Vagina (tissue), 2 donors: ENCODE measurements around the gene LCE1E. TPM values are rescaled to one million over a fixed set of nuclear protein-coding genes. Genes with fewer than 3 reads are reported as not detected.

ENCODE experiments used
- DNase-seq, 2 donors: peaks; one replicate each; pipeline ENCODE4 v3.0.0-alpha.2; 2017; ENCODE audit errors: extremely low spot score in 2 of 2
- H3K27ac ChIP-seq: fragments of 200-600 bp; sonication (generic); one replicate; pipeline ENCODE4 v1.5.1; 2019
- H3K27me3 ChIP-seq: fragments of 200-600 bp; sonication (generic); one replicate; pipeline ENCODE4 v1.5.1; 2019
- H3K36me3 ChIP-seq, 2 donors: fragments of 200-600 bp; sonication (generic); one replicate each; pipeline ENCODE4 v1.5.1; 2017 to 2019
- H3K4me1 ChIP-seq: fragments of 200-600 bp; sonication (generic); one replicate; pipeline ENCODE4 v1.5.1; 2019
- H3K4me3 ChIP-seq, 2 donors: fragments of 200-600 bp; sonication (generic); 1 replicate in 1 of 2; 2 replicates in 1 of 2; pipeline ENCODE4 v1.5.1; 2016 to 2019
- H3K9me3 ChIP-seq: fragments of 200-600 bp; sonication (generic); one replicate; pipeline ENCODE4 v1.5.1; 2019
- POLR2A ChIP-seq, 2 donors: fragments of 450-650 bp; IDR thresholded peaks; one replicate each; pipeline ENCODE4 v1.6.1; 2017; ENCODE audit warnings: antibody characterized with exemption in 2 of 2, mild to moderate bottlenecking in 2 of 2, moderate library complexity in 2 of 2
- POLR2AphosphoS5 ChIP-seq, 2 donors: sonication (generic); formaldehyde crosslinking; IDR thresholded peaks; one replicate each; pipeline ENCODE4 v1.9.0; 2017; ENCODE audit warnings: antibody characterized with exemption in 2 of 2, mild to moderate bottlenecking in 2 of 2, low read depth in 1 of 2; ENCODE audit not compliant: insufficient read depth in 1 of 2
- intact Hi-C: fragments of 100-400 bp; cut with DNase I; formaldehyde crosslinking; loops from one replicate; pipeline ENCODE4 v1.15.1; 2023
- total RNA-seq: library from RNA; depleted of rRNA; stranded (reverse); fragments of >200 nt; gene quantifications from one replicate; pipeline ENCODE4 v1.2.3, GENCODE V29; 2016
- TF ChIP-seq, protein P1 (sequence below), 3 experiments: fragments of 450-650 bp in 2 of 3; fragments of 200-600 bp in 1 of 3; sonication (generic) in 1 of 3; IDR thresholded peaks; one replicate each; pipeline ENCODE4 v1.5.1; 2017 to 2019; ENCODE audit warnings: antibody characterized with exemption in 3 of 3, mild to moderate bottlenecking in 2 of 3, moderate library complexity in 2 of 3

LCE1E gene
- total RNA-seq, 1 donor from 2014 or later, result not detected

DNA sequence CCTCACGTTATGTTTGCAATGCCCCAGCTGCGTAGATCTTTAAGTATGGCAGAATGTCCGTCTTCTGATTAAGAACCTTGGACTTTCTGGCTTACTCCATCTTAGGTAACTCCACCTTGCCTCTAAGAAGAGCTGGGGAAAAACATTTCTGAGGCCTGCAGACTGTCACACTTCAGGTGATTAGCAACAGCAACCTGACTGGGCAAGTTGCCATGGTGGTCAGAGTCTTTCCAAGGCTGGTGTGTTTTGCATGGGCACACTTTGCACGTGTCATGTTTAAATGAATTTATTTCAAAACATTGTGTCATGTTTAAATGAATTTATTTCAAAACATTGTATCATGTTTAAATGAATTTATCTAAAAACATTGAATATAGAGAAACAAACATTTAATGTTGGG lies 27.4 kb upstream of the LCE1E start:
- Histone ChIP-seq H3K27ac (no peak overlapping the region), H3K27me3 (no peaks in the 10 kb centered on the region), H3K4me1 (no peaks in the 10 kb centered on the region), H3K36me3 (no peaks in the 10 kb centered on the region), H3K9me3 (no peaks in the 10 kb centered on the region), H3K4me3 (no peak overlapping the region)
- no peak for DNase-seq
- TF ChIP-seq POLR2AphosphoS5 (IDR thresholded peaks at IDR 0.05; ENCODE audit: insufficient read depth in 1 of 2, low read depth in 1 of 2) (no peak), POLR2A (IDR thresholded peaks at IDR 0.05) (no peak)
- TF ChIP-seq, protein P1, sequence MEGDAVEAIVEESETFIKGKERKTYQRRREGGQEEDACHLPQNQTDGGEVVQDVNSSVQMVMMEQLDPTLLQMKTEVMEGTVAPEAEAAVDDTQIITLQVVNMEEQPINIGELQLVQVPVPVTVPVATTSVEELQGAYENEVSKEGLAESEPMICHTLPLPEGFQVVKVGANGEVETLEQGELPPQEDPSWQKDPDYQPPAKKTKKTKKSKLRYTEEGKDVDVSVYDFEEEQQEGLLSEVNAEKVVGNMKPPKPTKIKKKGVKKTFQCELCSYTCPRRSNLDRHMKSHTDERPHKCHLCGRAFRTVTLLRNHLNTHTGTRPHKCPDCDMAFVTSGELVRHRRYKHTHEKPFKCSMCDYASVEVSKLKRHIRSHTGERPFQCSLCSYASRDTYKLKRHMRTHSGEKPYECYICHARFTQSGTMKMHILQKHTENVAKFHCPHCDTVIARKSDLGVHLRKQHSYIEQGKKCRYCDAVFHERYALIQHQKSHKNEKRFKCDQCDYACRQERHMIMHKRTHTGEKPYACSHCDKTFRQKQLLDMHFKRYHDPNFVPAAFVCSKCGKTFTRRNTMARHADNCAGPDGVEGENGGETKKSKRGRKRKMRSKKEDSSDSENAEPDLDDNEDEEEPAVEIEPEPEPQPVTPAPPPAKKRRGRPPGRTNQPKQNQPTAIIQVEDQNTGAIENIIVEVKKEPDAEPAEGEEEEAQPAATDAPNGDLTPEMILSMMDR (IDR thresholded peaks at IDR 0.05), result no peak
- intact Hi-C loops, result no loop called here

DNA sequence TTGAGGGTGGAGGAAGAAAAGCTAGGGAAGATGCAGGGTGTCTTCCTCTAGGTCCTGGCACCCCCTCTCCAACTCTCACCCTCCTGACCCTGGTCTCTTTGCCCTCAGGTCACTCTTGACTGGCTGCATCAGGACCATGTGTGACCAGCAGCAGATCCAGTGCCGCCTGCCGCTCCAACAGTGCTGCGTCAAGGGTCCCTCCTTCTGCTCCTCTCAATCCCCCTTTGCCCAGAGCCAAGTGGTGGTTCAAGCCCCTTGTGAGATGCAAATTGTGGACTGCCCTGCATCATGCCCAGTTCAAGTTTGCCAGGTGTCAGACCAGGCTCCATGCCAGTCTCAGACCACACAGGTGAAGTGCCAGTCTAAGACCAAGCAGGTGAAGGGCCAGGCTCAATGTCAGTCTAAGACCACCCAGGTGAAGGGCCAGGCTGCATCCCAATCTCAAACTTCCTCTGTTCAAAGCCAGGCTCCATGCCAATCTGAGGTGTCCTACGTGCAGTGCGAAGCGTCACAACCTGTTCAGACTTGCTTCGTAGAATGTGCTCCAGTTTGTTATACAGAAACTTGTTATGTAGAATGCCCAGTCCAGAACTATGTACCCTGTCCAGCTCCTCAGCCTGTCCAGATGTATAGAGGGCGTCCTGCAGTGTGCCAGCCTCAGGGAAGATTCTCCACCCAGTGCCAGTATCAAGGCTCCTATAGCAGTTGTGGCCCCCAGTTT lies 26.4 kb upstream of the LCE1E start:
- no peaks in the 10 kb centered on the region for H3K36me3 ChIP-seq
- H3K27me3 ChIP-seq, result no peaks in the 10 kb centered on the region
- no peak for DNase-seq
- no peak for TF ChIP-seq POLR2AphosphoS5 (IDR thresholded peaks at IDR 0.05; ENCODE audit: insufficient read depth in 1 of 2, low read depth in 1 of 2)
- H3K4me3 ChIP-seq, result no peak overlapping the region
- no peaks in the 10 kb centered on the region for H3K4me1 ChIP-seq
- no peaks in the 10 kb centered on the region for H3K9me3 ChIP-seq
- intact Hi-C loops, result no loop called here
- H3K27ac ChIP-seq, result no peak overlapping the region

DNA sequence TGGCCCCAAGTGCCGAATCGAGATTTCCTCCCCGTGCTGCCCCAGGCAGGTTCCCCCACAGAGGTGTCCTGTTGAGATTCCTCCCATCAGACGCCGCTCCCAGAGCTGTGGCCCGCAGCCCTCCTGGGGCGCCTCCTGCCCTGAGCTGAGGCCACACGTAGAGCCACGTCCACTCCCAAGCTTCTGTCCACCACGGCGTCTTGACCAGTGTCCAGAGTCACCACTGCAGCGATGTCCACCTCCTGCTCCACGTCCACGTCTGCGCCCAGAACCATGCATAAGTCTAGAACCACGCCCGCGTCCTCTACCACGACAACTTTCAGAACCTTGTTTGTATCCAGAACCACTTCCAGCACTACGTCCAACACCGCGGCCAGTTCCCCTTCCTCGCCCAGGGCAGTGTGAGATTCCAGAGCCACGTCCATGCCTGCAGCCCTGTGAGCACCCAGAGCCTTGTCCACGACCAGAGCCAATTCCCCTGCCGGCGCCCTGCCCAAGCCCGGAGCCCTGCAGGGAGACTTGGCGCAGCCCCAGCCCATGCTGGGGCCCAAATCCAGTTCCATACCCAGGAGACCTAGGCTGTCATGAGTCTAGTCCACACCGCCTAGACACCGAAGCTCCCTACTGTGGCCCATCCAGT lies 25.4 kb upstream of the LCE1E start:
- H3K9me3 ChIP-seq, result no peaks in the 10 kb centered on the region
- no peak overlapping the region for H3K27ac ChIP-seq
- no peak for DNase-seq
- intact Hi-C loops, result no loop called here
- H3K36me3 ChIP-seq, result no peaks in the 10 kb centered on the region
- no peak overlapping the region for H3K4me3 ChIP-seq
- TF ChIP-seq POLR2A (IDR thresholded peaks at IDR 0.05) (no peak), POLR2AphosphoS5 (IDR thresholded peaks at IDR 0.05; ENCODE audit: insufficient read depth in 1 of 2, low read depth in 1 of 2) (no peak)
- H3K4me1 ChIP-seq, result no peaks in the 10 kb centered on the region
- no peaks in the 10 kb centered on the region for H3K27me3 ChIP-seq

DNA sequence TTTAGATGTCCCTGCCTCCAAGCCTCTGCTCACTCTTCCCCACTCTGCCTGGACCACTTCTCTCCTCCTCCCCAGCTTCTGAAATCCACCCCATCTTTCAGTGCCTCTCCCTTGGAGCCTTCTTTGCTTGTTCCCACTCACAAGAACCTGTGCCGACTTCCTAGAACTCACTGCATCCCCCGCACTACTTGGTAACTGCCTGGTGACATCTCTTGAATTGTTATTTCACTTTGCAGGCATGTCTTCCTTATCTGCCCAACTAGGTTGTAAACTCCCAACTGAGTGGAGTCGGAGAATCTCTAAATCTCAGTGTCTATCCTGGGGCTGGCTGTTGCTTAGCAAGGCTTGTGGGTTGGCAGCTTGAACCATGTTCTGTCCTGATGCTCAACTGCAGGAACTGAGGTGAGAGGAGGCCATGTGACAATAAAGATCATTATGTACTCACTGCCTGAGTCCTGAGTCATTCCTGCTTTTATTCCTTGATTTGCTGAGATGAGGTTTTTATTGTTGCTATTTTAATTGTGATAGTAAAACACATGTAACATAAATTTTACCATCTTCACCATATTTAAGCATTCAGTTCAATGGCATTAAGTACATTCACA lies 24.3 kb upstream of the LCE1E start:
- H3K27me3 ChIP-seq, result no peaks in the 10 kb centered on the region
- no peak overlapping the region for H3K4me3 ChIP-seq
- intact Hi-C loops, result no loop called here
- no peaks in the 10 kb centered on the region for H3K36me3 ChIP-seq
- no peaks in the 10 kb centered on the region for H3K9me3 ChIP-seq
- H3K4me1 ChIP-seq, result no peaks in the 10 kb centered on the region
- H3K27ac ChIP-seq, result no peak overlapping the region
- TF ChIP-seq POLR2AphosphoS5 (IDR thresholded peaks at IDR 0.05; ENCODE audit: insufficient read depth in 1 of 2, low read depth in 1 of 2), result peak in 1 of 2 donors; percentile 34
- no peak for TF ChIP-seq POLR2A (IDR thresholded peaks at IDR 0.05)
- DNase-seq, result no peak

DNA sequence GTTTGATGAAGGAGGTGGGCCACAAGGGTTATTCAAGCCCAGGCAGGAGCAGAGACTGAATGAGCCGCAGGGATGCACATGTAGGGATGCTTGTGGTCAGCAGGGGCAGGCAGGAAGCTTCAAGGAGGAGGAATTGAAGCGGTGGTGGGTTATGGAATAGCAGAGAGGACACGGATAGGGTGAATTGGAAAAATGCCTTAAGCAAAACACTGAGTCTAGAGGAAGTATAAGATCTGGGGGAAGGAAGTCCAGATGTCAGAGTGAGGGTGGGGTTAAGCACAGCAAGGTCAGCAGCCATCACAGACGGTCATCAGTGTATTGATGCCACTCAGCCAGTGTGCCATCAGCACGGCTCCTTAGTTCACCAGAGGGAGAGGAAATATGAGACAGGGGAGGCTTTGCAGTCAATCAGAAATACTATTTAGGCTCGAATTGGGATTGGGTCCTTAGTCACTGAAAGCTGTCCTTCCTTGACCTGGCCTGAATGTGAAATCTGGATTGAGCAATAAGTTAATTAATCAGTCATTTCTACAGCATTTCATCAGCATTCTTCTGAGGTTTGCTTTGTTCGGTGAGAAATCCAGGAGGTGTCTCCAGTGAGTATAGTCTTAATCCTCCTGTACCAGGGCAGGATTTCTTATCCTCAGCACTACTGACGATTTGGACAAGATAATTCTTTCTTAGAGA lies 17.1 kb upstream of the LCE1E start:
- Histone ChIP-seq H3K36me3 (no peaks in the 10 kb centered on the region), H3K9me3 (no peaks in the 10 kb centered on the region), H3K4me1 (no peaks in the 10 kb centered on the region), H3K27me3 (no peaks in the 10 kb centered on the region), H3K4me3 (no peak overlapping the region), H3K27ac (no peak overlapping the region)
- intact Hi-C loops, result no loop called here
- TF ChIP-seq POLR2A (IDR thresholded peaks at IDR 0.05), result no peak
- TF ChIP-seq, protein P1 (IDR thresholded peaks at IDR 0.05), result no peak
- no peak for TF ChIP-seq POLR2AphosphoS5 (IDR thresholded peaks at IDR 0.05; ENCODE audit: insufficient read depth in 1 of 2, low read depth in 1 of 2)
- no peak for DNase-seq

DNA sequence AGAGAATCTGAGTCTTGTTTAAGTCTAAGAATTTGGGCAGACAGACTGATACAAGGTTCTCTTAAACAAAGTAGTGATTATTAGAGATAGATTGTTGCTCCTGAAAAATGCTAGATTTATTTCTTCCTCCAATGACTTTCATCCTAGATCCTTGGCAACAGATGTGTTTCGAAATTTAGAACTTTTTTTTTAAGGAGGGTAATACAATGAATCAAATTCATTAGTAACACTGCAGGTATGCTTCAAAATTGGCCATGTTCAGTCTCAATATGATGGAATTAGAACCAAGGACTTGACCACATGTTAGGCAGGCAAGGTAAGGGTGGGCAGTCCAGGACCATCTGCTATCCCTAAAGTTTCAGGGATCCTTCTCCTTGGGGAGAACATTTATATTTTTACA lies 15.6 kb upstream of the LCE1E start:
- H3K4me1 ChIP-seq, result no peaks in the 10 kb centered on the region
- no peaks in the 10 kb centered on the region for H3K36me3 ChIP-seq
- TF ChIP-seq, protein P1 (IDR thresholded peaks at IDR 0.05), result no peak
- TF ChIP-seq POLR2AphosphoS5 (IDR thresholded peaks at IDR 0.05; ENCODE audit: insufficient read depth in 1 of 2, low read depth in 1 of 2), result no peak
- H3K27ac ChIP-seq, result no peak overlapping the region
- no peaks in the 10 kb centered on the region for H3K27me3 ChIP-seq
- H3K9me3 ChIP-seq, result no peaks in the 10 kb centered on the region
- no peak overlapping the region for H3K4me3 ChIP-seq
- intact Hi-C loops, result no loop called here
- no peak for DNase-seq
